Stomach smooth muscle (tissue), 2 donors: ENCODE results near the gene TBC1D8.

Source experiments
- H3K27ac ChIP-seq: one replicate; pipeline ENCODE4 v1.7.0; 2013; ENCODE audit warnings: mild to moderate bottlenecking, low read length, inconsistent platforms
- H3K27me3 ChIP-seq, 2 donors: one replicate each; pipeline ENCODE4 v1.7.0; 2013; ENCODE audit warnings: low read length in 2 of 2; ENCODE audit not compliant: insufficient read depth in 2 of 2, control insufficient read depth in 1 of 2
- H3K36me3 ChIP-seq, 2 donors: one replicate each; pipeline ENCODE4 v1.7.0; 2013; ENCODE audit warnings: low read length in 2 of 2; ENCODE audit not compliant: control insufficient read depth in 2 of 2, insufficient read depth in 2 of 2
- H3K4me1 ChIP-seq: one replicate; pipeline ENCODE4 v1.7.0; 2013; ENCODE audit warnings: low read length; ENCODE audit not compliant: control insufficient read depth, insufficient read depth
- H3K4me3 ChIP-seq, 2 donors: one replicate each; pipeline ENCODE4 v1.7.0; 2013; ENCODE audit warnings: low read length in 2 of 2
- H3K9ac ChIP-seq, 2 donors: one replicate each; pipeline ENCODE4 v1.7.0; 2013; ENCODE audit warnings: low read length in 2 of 2, mild to moderate bottlenecking in 1 of 2
- H3K9me3 ChIP-seq, 2 donors: one replicate each; pipeline ENCODE4 v1.7.0; 2013; ENCODE audit warnings: low read length in 2 of 2; ENCODE audit not compliant: control insufficient read depth in 2 of 2
- donor health status: healthy.
- donor health status: Pancreatic carcinoma.

TBC1D8 gene

GRCh38 chr2:101111262-101111838 lies 39.8 kb downstream of the TBC1D8 start:
- Histone ChIP-seq H3K9ac (no peak overlapping the region), H3K9me3 (no peaks in the 10 kb centered on the region), H3K27ac (no peak overlapping the region), H3K36me3 (no peaks in the 10 kb centered on the region), H3K4me3 (no peak overlapping the region), H3K4me1 (peaks cover 55% of the 10 kb centered on the region), H3K27me3 (no peaks in the 10 kb centered on the region)

- Histone ChIP-seq H3K36me3 (no peaks in the 10 kb centered on the region), H3K4me1 (peaks cover 57% of the 10 kb centered on the region), H3K27ac (peak overlapping the region; percentile 62), H3K9ac (no peak overlapping the region), H3K4me3 (peak overlapping the region; percentile 18 to 22), H3K9me3 (no peaks in the 10 kb centered on the region), H3K27me3 (no peaks in the 10 kb centered on the region)
Observed at GRCh38 chr2:101109451-101110118, 41.6 kb downstream of the TBC1D8 start.

GRCh38 chr2:101108357-101108756 lies 42.8 kb downstream of the TBC1D8 start:
- H3K9ac ChIP-seq: no peak overlapping the region
- H3K27ac ChIP-seq: peak overlapping the region; percentile 19
- no peak overlapping the region for H3K4me3 ChIP-seq

GRCh38 chr2:101107241-101107640 lies 43.9 kb downstream of the TBC1D8 start:
- H3K27ac ChIP-seq: no peak overlapping the region
- no peak overlapping the region for H3K4me3 ChIP-seq
- no peaks in the 10 kb centered on the region for H3K27me3 ChIP-seq

More at GRCh38 chr2:101108357-101108756, 42.8 kb downstream of the TBC1D8 start:
- Histone ChIP-seq H3K9me3 (no peaks in the 10 kb centered on the region), H3K36me3 (no peaks in the 10 kb centered on the region), H3K4me1 (peaks cover 47% of the 10 kb centered on the region), H3K27me3 (no peaks in the 10 kb centered on the region)

GRCh38 chr2:101106453-101107181 lies 44.6 kb downstream of the TBC1D8 start:
- H3K36me3 ChIP-seq: no peaks in the 10 kb centered on the region
- peaks cover 0 to 3% of the 10 kb centered on the region in 2 donors for H3K9me3 ChIP-seq
- peaks cover 36% of the 10 kb centered on the region for H3K4me1 ChIP-seq
- peak overlapping the region; percentile 7 for H3K27ac ChIP-seq
- H3K9ac ChIP-seq: no peak overlapping the region
- H3K27me3 ChIP-seq: no peaks in the 10 kb centered on the region
- H3K4me3 ChIP-seq: peak overlapping the region in 1 of 2 donors; percentile 23

More at GRCh38 chr2:101107241-101107640, 43.9 kb downstream of the TBC1D8 start:
- Histone ChIP-seq H3K4me1 (peaks cover 42% of the 10 kb centered on the region), H3K9ac (no peak overlapping the region), H3K36me3 (no peaks in the 10 kb centered on the region), H3K9me3 (peaks cover 0 to 3% of the 10 kb centered on the region in 2 donors)

GRCh38 chr2:101105654-101106053 lies 45.5 kb downstream of the TBC1D8 start:
- Histone ChIP-seq H3K4me1 (peaks cover 29% of the 10 kb centered on the region), H3K4me3 (no peak overlapping the region), H3K27me3 (no peaks in the 10 kb centered on the region), H3K27ac (peak overlapping the region; percentile 7), H3K9me3 (peaks cover 0 to 3% of the 10 kb centered on the region in 2 donors), H3K9ac (no peak overlapping the region), H3K36me3 (no peaks in the 10 kb centered on the region)

- Histone ChIP-seq H3K9me3 (no peaks in the 10 kb centered on the region), H3K4me1 (no peaks in the 10 kb centered on the region), H3K27ac (no peak overlapping the region), H3K9ac (no peak overlapping the region), H3K4me3 (no peak overlapping the region), H3K27me3 (no peaks in the 10 kb centered on the region), H3K36me3 (no peaks in the 10 kb centered on the region)
Observed at GRCh38 chr2:101097638-101098037, 53.5 kb downstream of the TBC1D8 start.

- no peaks in the 10 kb centered on the region for H3K9me3 ChIP-seq
- H3K4me1 ChIP-seq: no peaks in the 10 kb centered on the region
- no peaks in the 10 kb centered on the region for H3K36me3 ChIP-seq
- H3K27me3 ChIP-seq: no peaks in the 10 kb centered on the region
- no peak overlapping the region for H3K27ac ChIP-seq
- no peak overlapping the region for H3K4me3 ChIP-seq
- no peak overlapping the region for H3K9ac ChIP-seq
Observed at GRCh38 chr2:101096619-101097142, 54.5 kb downstream of the TBC1D8 start.

GRCh38 chr2:101094351-101094750 lies 56.8 kb downstream of the TBC1D8 start:
- no peaks in the 10 kb centered on the region for H3K27me3 ChIP-seq
- peaks cover 0 to 2% of the 10 kb centered on the region in 2 donors for H3K36me3 ChIP-seq
- no peak overlapping the region for H3K4me3 ChIP-seq
- H3K27ac ChIP-seq: no peak overlapping the region
- H3K9me3 ChIP-seq: no peaks in the 10 kb centered on the region
- H3K9ac ChIP-seq: no peak overlapping the region
- H3K4me1 ChIP-seq: no peaks in the 10 kb centered on the region

GRCh38 chr2:101089942-101090799 lies 61.0 kb downstream of the TBC1D8 start:
- Histone ChIP-seq H3K9me3 (no peaks in the 10 kb centered on the region), H3K27ac (no peak overlapping the region), H3K27me3 (no peaks in the 10 kb centered on the region), H3K4me3 (no peak overlapping the region), H3K4me1 (no peaks in the 10 kb centered on the region), H3K9ac (no peak overlapping the region), H3K36me3 (peaks cover 0 to 2% of the 10 kb centered on the region in 2 donors)
